ENCODE data around the gene APOD. TPM values are rescaled to one million over a fixed set of nuclear protein-coding genes. Genes with fewer than 3 reads are reported as not detected.

The APOD gene
- total RNA-seq, 1 experiment from 2014 or later = not detected

DNA sequence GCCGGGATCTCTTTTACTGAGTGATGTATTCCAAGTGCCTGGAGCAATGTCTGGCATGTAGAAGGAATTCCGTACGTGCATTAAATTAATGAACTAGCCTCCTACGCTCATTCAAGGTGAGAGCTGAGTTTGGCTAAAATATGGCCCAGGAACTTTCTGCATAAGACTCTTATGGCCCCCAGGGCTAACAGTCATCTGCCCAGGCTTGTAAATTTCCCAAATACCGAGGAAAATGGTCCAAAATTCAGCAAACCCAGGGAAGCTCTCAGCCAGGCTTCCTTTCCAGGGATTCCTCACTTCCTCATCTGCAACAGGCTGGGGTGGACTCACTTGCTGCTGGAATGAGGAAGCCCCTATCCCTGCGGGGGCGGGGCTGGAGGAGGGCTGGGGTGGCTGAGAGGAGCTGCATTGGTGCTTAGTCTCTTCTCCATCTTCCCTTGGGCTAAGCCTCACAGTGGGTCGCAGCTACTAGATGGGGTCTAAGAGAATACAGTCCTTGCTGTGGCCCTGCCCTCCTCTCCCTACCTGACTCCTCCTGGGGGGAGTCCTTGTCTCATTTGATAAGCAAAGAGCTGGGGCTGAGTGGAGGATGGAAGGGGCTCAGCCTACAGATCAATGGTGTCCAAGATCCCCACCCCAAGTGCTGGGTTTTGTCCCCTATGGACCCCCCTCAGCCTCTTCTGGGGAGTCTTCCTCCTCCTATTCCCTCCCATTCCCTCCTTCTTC, 28.5 kb upstream of the APOD start:
- no peak overlapping the region for H4K5ac ChIP-seq (ENCODE audit: insufficient read length, low read depth, low read length)
- H3K27ac Mint-ChIP-seq = peak overlapping the region in 1 of 3 experiments; percentile 5; a peak in 1 of 7 replicates
- no peak overlapping the region for H2BK12ac ChIP-seq (ENCODE audit: insufficient read length, low read depth, low read length)
- no peak overlapping the region for H3K4ac ChIP-seq (ENCODE audit: low read depth, low read length)
- H3K27ac ChIP-seq (ENCODE audit: insufficient read length, low read depth, low read length) = no peak overlapping the region
- no peaks in the 10 kb centered on the region for H3K79me1 ChIP-seq (ENCODE audit: insufficient read depth, low read depth, low read length, poor library complexity, severe bottlenecking)
- no peak overlapping the region for H2BK15ac ChIP-seq (ENCODE audit: low read depth, low read length)
- H3K9ac ChIP-seq (ENCODE audit: extremely low read depth, insufficient read length, low read length) = no peak overlapping the region
- H3K4me1 ChIP-seq (ENCODE audit: insufficient read depth, low read length) = no peaks in the 10 kb centered on the region
- H3K23ac ChIP-seq (ENCODE audit: insufficient read length, low read depth, low read length) = no peak overlapping the region
- no peak overlapping the region for H2AK5ac ChIP-seq (ENCODE audit: insufficient read length, low read length)
- H3K9me3 ChIP-seq (ENCODE audit: control insufficient read depth, low read depth, low read length) = peaks cover 18% of the 10 kb centered on the region
- peaks cover 2 to 3% of the 10 kb centered on the region in 2 experiments for H3K4me1 Mint-ChIP-seq
- H3K9me3 Mint-ChIP-seq = peaks cover 34 to 47% of the 10 kb centered on the region in 2 experiments
- no peaks in the 10 kb centered on the region for H3K23me2 ChIP-seq (ENCODE audit: insufficient read length, low read depth, low read length, poor library complexity, severe bottlenecking)
- no peak overlapping the region for H4K91ac ChIP-seq (ENCODE audit: insufficient read length, low read depth, low read length)
- TF ChIP-seq, protein P1, sequence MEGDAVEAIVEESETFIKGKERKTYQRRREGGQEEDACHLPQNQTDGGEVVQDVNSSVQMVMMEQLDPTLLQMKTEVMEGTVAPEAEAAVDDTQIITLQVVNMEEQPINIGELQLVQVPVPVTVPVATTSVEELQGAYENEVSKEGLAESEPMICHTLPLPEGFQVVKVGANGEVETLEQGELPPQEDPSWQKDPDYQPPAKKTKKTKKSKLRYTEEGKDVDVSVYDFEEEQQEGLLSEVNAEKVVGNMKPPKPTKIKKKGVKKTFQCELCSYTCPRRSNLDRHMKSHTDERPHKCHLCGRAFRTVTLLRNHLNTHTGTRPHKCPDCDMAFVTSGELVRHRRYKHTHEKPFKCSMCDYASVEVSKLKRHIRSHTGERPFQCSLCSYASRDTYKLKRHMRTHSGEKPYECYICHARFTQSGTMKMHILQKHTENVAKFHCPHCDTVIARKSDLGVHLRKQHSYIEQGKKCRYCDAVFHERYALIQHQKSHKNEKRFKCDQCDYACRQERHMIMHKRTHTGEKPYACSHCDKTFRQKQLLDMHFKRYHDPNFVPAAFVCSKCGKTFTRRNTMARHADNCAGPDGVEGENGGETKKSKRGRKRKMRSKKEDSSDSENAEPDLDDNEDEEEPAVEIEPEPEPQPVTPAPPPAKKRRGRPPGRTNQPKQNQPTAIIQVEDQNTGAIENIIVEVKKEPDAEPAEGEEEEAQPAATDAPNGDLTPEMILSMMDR (conservative IDR thresholded peaks at IDR 0.05) = no peak
- no peak overlapping the region for H3K4me3 Mint-ChIP-seq
- H3K27me3 Mint-ChIP-seq (ENCODE audit: low read depth) = peaks cover 8% of the 10 kb centered on the region
- no peak overlapping the region for H3T11ph ChIP-seq (ENCODE audit: low read length)
- no peak overlapping the region for H4K8ac ChIP-seq (replicated peaks; ENCODE audit: insufficient read length, low read depth, low read length)
- H3K56ac ChIP-seq (ENCODE audit: insufficient read length, low read depth, low read length) = no peak overlapping the region
- WGBS (ENCODE audit: extremely low coverage, insufficient read length, low lambda C conversion rate) = no CpG with 5 or more reads among the region's 8 CpGs
- no peak overlapping the region for H3K14ac ChIP-seq (ENCODE audit: insufficient read depth, low read length)
- H3K79me2 ChIP-seq (ENCODE audit: insufficient read depth, low read length) = no peaks in the 10 kb centered on the region
- DNase-seq = no peak
- H4K20me1 ChIP-seq (ENCODE audit: control insufficient read depth, insufficient read depth, insufficient read length) = no peaks in the 10 kb centered on the region
- no peak overlapping the region for H3K4me2 ChIP-seq (ENCODE audit: insufficient read depth, insufficient read length, low read length)
- no peak overlapping the region for H2BK20ac ChIP-seq (ENCODE audit: low read depth, low read length, poor library complexity, severe bottlenecking)
- H2BK5ac ChIP-seq (ENCODE audit: insufficient read length, low read length) = no peak overlapping the region
- H3K18ac ChIP-seq (ENCODE audit: insufficient read length, low read depth, low read length) = no peak overlapping the region
- no peaks in the 10 kb centered on the region for H3K27me3 ChIP-seq (ENCODE audit: insufficient read depth, low read length)
- no peak overlapping the region for H2BK120ac ChIP-seq (ENCODE audit: low read depth, low read length, poor library complexity, severe bottlenecking)
- peaks cover 8 to 24% (median 19%) of the 10 kb centered on the region in 3 experiments; a peak in 6 of 7 replicates for H3K36me3 Mint-ChIP-seq (ENCODE audit: insufficient read depth in 1 of 3, low read depth in 3 of 3)
- H2AFZ ChIP-seq (ENCODE audit: low read length) = no peak overlapping the region
